SK-MEL-5 (cell line): ENCODE data around the gene TNNI2. TPM values are rescaled to one million over a fixed set of nuclear protein-coding genes. Genes with fewer than 3 reads are reported as not detected.

Source experiments
- DNase-seq: peaks from one replicate; pipeline ENCODE4 v3.0.0-alpha.2; 2016; ENCODE audit warnings: low read depth, low spot score
- in situ Hi-C: cut with HindIII; loops from 2 replicates; pipeline ENCODE4 v1.10.0; 2016; ENCODE audit warnings: low sequenced_read_pairs, high pct_unique_total_duplicates, low pct_unique_long_range_greater_than_20kb
- total RNA-seq: library from RNA; depleted of rRNA; stranded (reverse); fragments of >200 nt; shearing (Covaris generic); gene quantifications from 2 replicates; pipeline ENCODE4 v1.2.3, GENCODE V29; 2014

TNNI2 gene
- total RNA-seq, 1 experiment from 2014 or later = not detected

GRCh38 chr11:1852877-1853276, 14.1 kb downstream of the TNNI2 start, which contains the start of gene LSP1:
Gene LSP1 (plus strand): TSS chr11:1853084. CDS start chr11:1853145, 61 bp downstream.
- in situ Hi-C loops = no loop called here
- DNase-seq = no peak

- in situ Hi-C loops = no loop called here
- DNase-seq = no peak
These were observed 14.8 kb downstream of the TNNI2 start for GRCh38 chr11:1853376-1854131.

- in situ Hi-C loops = no loop called here
- no peak for DNase-seq
These were observed 15.6 kb downstream of the TNNI2 start for GRCh38 chr11:1854132-1854948.

- DNase-seq = no peak
- in situ Hi-C loops = no loop called here
These were observed 16.4 kb downstream of the TNNI2 start for GRCh38 chr11:1854949-1855885.

GRCh38 chr11:1855886-1856265, 17.1 kb downstream of the TNNI2 start:
- DNase-seq = no peak
- in situ Hi-C loops = no loop called here

- no peak for DNase-seq
- in situ Hi-C loops = no loop called here
These were observed 17.7 kb downstream of the TNNI2 start for GRCh38 chr11:1856306-1857005.

- no peak for DNase-seq
- in situ Hi-C loops = no loop called here
These were observed 18.3 kb downstream of the TNNI2 start for GRCh38 chr11:1857064-1857463.

- in situ Hi-C loops = no loop called here
- DNase-seq = no peak
These were observed 19.4 kb downstream of the TNNI2 start for GRCh38 chr11:1858154-1858553.

GRCh38 chr11:1858576-1858975, 19.8 kb downstream of the TNNI2 start:
- no peak for DNase-seq
- in situ Hi-C loops = no loop called here

- DNase-seq = no peak
- in situ Hi-C loops = no loop called here
These were observed 20.2 kb downstream of the TNNI2 start for GRCh38 chr11:1859004-1859403.

GRCh38 chr11:1860108-1860507, 21.3 kb downstream of the TNNI2 start:
- DNase-seq = no peak
- in situ Hi-C loops = no loop called here

GRCh38 chr11:1861435-1862411, 22.9 kb downstream of the TNNI2 start:
- DNase-seq = no peak
- in situ Hi-C loops = no loop called here

GRCh38 chr11:1862588-1863351, 24.0 kb downstream of the TNNI2 start:
- DNase-seq = no peak
- in situ Hi-C loops = no loop called here

GRCh38 chr11:1863352-1864216, 24.8 kb downstream of the TNNI2 start:
- in situ Hi-C loops = no loop called here

GRCh38 chr11:1864231-1864630, 25.4 kb downstream of the TNNI2 start:
- in situ Hi-C loops = no loop called here
- DNase-seq = no peak

More at GRCh38 chr11:1863352-1864216, 24.8 kb downstream of the TNNI2 start:
- DNase-seq = peak; percentile 63
